C4-2B (cell line): ENCODE results near the gene ADGRB3.
"Not testable (repeated sequence)": the region's sequence is repeated elsewhere in the genome, so short reads cannot be mapped to it uniquely, and the experiment has no call there.

Source experiments
- H3K27ac ChIP-seq: fragments of 450-650 bp; 2 replicates; pipeline ENCODE4 v1.5.1; 2017
- ZFX ChIP-seq: fragments of 450-650 bp; IDR thresholded peaks from 2 replicates; pipeline ENCODE4 v1.6.1; 2017
- TF ChIP-seq, protein P1 (sequence below): fragments of 450-650 bp; conservative IDR thresholded peaks from 2 replicates; pipeline ENCODE4 v1.5.1; 2017; ENCODE audit warnings: mild to moderate bottlenecking

ADGRB3 gene

DNA sequence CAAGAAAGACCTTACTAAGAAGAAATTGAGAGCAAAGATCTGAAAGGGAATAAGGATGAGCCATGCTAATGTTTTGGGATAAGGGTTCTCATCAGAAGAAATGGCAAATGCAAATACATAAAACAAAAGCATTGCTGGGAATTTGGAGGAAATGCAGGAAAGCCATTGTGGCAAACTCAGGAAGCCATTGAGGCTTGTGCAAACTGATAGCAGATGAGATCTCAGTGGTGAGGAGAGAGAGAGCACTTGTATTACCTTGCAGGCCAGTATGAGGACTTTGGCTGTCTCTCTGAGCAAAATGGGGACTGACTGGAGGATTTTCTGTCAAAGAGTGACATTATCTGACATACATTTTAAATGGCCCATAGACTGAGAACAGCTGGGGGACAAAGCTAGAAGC lies 103.0 kb downstream of the ADGRB3 start:
- H3K27ac ChIP-seq = no peak overlapping the region
- TF ChIP-seq ZFX = no peak
- TF ChIP-seq, protein P1, sequence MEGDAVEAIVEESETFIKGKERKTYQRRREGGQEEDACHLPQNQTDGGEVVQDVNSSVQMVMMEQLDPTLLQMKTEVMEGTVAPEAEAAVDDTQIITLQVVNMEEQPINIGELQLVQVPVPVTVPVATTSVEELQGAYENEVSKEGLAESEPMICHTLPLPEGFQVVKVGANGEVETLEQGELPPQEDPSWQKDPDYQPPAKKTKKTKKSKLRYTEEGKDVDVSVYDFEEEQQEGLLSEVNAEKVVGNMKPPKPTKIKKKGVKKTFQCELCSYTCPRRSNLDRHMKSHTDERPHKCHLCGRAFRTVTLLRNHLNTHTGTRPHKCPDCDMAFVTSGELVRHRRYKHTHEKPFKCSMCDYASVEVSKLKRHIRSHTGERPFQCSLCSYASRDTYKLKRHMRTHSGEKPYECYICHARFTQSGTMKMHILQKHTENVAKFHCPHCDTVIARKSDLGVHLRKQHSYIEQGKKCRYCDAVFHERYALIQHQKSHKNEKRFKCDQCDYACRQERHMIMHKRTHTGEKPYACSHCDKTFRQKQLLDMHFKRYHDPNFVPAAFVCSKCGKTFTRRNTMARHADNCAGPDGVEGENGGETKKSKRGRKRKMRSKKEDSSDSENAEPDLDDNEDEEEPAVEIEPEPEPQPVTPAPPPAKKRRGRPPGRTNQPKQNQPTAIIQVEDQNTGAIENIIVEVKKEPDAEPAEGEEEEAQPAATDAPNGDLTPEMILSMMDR = no peak

DNA sequence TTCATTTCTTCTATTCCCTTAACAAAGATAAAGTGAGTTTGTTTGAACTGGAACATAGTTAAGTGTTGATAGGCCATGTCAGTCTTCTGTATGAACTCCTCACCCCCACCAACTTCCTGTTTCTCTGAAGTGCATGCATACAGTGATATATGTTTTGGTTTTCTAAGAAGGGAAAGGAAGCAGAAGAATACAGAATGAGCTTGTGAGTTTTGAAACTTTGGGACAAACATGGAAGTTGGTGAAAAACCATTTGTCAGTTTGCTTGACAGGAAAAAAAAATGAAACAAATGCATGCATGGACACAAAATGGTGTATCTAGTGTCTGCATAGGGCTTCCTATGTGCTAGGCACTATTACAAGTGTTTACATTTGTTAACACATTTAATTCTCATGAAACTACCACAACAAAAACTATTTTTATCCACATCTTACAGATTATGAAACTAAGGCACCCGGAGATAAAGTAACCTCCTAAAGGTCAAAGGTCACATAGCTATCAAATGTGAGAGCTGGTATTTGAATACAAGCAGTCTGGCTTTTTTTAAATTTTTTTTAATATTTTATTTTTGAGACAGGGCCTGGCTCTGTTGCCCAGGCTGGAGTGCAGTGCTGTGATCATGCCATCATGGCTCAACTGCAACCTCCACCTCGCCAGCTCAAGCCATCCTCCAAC lies 105.9 kb downstream of the ADGRB3 start:
- H3K27ac ChIP-seq = no peak overlapping the region
- TF ChIP-seq ZFX = no peak
- TF ChIP-seq, protein P1 = no peak

DNA sequence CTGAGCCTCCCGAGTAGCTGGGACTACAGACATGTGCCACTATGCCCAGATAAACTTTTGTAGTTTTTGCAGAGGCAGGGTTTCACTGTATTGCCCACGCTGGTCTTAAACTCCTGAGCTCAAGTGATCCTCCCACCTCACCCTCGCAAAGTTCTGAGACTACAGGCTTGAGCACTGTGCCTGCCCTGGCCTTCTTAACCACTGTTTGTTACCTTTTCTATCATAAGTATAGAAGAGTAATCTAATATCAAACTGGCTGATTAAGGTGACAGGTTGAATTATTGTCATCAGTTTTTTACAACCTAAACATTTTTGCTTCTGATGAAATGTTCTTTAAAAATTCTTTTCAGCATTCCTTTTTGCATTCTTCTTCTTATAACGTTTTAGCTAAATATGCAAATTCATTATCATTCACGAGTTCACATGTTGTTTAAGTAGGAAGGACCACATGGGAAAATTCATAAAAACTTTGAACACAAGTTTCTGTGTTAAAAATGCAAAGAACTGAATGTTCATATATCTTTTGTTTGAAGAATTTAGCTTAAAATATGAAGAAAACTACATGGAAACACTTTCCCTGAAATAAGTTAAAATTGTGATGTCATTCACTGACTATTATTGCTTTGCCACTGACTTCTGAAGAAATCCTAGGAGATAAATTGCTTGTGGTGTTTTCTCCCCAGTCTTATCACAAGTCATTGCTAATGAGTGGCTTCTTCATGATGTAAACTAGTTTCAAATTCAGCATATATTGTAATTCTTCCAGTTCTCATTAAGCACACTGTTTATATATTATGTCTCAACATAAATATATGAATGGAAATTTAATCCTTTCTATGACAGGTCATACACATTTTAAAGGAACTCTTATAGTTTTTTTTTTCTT lies 106.7 kb downstream of the ADGRB3 start:
- no peak for TF ChIP-seq ZFX
- TF ChIP-seq, protein P1 = no peak
- H3K27ac ChIP-seq = no peak overlapping the region

DNA sequence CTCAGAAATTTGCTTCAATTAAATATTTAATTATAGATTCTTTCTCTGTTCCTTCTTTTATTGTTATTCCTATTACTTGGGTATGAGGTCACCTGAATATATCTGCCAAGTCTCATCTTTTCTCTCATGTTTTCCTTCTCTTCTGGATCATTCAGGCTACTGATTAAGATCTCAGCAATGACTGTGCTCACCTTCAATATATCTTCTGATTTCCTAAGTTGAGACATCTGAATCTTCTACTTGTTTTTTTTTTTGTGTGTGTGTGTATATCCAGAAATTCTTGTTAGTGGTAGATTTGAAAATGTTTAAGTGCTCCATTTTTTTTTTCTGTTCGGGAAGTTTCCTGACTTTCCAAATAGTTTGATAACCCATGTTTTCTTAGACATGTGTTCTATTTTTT lies 108.0 kb downstream of the ADGRB3 start:
- TF ChIP-seq, protein P1 = no peak
- TF ChIP-seq ZFX = no peak

DNA sequence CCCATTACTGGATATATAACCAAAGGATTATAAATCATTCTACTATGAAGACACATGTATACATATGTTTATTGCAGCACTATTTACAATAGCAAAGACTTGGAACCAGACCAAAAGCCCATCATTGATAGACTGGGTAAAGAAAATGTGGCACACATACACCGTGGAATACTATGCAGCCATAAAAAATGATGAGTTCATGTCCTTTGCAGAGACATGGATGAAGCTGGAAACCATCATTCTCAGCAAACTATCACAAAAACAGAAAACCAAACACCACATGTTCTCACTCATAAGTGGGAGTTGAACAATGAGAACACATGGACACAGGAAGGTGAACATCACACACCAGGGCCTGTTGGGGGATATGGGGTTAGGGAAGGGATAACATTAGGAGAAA lies 109.3 kb downstream of the ADGRB3 start:
- H3K27ac ChIP-seq = not testable (repeated sequence)

More for the DNA sequence above, 108.0 kb downstream of the ADGRB3 start:
- H3K27ac ChIP-seq = no peak overlapping the region

DNA sequence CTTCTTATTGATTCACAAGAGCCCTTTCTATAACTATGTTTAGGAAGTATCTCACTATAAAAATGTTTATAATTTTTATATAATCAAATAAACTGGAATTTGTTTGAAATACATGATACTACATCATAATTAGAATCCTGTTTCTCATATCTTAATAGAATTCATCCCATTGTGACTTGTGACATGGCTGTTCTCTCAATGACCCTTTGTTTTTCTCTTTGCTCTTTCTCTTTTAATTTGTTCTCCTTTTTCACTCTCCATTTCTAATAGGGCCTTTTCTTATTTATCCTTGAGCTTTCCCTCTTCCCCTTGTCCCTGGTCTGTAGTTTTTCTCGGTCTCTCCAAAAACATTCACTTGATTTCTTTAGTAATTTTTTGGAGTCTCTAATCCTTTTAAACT lies 111.3 kb downstream of the ADGRB3 start:
- H3K27ac ChIP-seq = no peak overlapping the region
- TF ChIP-seq, protein P1 = no peak
- TF ChIP-seq ZFX = no peak

DNA sequence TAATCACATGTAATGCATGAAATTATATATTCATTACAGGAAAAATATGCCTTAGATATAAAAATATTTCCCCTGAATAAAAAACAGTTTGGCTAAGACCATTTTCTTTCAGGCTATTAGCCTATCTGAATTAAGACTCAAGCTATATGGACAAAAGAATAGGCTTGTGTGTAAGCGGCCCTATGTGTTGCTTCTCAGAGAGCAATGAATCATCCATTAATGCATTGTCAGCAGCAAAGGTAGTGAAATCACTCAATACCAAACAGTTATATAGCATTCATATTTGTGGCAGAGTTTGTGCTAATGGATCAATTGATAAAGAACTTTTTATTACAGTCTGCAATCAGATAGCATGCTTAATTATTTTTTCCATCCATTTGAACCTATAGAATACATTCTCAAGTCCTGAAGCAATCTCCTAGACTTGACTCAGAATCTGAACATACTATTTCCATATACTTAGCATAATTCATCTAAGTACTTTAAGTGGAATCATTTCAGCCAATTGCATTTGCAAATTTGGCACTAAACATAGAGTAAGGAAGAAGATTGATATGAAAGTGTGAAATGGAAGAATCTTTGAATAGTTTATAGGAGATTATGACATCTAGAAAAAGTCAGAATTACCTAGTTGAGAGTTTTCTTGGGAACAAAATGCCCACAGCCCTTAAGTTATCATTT lies 112.2 kb downstream of the ADGRB3 start:
- no peak overlapping the region for H3K27ac ChIP-seq
- no peak for TF ChIP-seq ZFX
- TF ChIP-seq, protein P1 = no peak

DNA sequence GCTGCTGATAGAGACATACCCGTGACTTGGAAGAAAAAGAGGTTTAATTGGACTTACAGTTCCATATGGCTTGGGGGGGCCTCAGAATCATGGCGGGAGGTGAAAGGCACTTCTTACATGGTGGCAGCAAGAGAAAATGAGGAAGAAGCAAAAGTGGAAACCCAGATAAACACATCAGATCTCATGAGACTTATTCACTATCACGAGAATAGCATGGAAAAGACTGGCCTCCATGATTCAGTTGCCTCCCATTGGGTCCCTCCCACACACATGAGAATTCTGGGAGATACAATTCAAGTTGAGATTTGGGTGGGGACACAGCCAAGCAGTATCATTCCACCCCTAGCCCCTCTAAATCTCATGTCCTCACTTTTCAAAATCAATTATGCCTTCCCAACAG lies 112.8 kb downstream of the ADGRB3 start:
- not testable (repeated sequence) for H3K27ac ChIP-seq
